ENCODE data around the gene NTM. TPM values are rescaled to one million over a fixed set of nuclear protein-coding genes. Genes with fewer than 3 reads are reported as not detected.

The NTM gene
- total RNA-seq, 1 donor from 2014 or later = not detected

GRCh38 chr11:131924457-131925201 lies 554.2 kb downstream of the NTM start:
- peak; percentile 58 for ATAC-seq
- no peak for DNase-seq (ENCODE audit: low spot score)

GRCh38 chr11:131925829-131926228 lies 555.4 kb downstream of the NTM start:
- ATAC-seq (no peak), DNase-seq (ENCODE audit: low spot score) (no peak)

- ATAC-seq (peak; percentile 46), DNase-seq (ENCODE audit: low spot score) (no peak)
Measured at GRCh38 chr11:131928992-131929391, 558.6 kb downstream of the NTM start.

GRCh38 chr11:131932584-131933325 lies 562.3 kb downstream of the NTM start:
- DNase-seq (ENCODE audit: low spot score) (no peak), ATAC-seq (no peak)

GRCh38 chr11:131934006-131934405 lies 563.6 kb downstream of the NTM start:
- DNase-seq (ENCODE audit: low spot score) (no peak), ATAC-seq (no peak)

GRCh38 chr11:131938351-131938751 lies 567.9 kb downstream of the NTM start:
- peak; percentile 30 for ATAC-seq

GRCh38 chr11:131940126-131940525 lies 569.7 kb downstream of the NTM start:
- no peak for DNase-seq (ENCODE audit: low spot score)
- no peak for ATAC-seq

More at GRCh38 chr11:131938351-131938751, 567.9 kb downstream of the NTM start:
- DNase-seq (ENCODE audit: low spot score) = no peak

GRCh38 chr11:131942878-131943277 lies 572.5 kb downstream of the NTM start:
- ATAC-seq (no peak), DNase-seq (ENCODE audit: low spot score) (no peak)

GRCh38 chr11:131943295-131943694 lies 572.9 kb downstream of the NTM start:
- no peak for ATAC-seq

GRCh38 chr11:131944736-131945135 lies 574.3 kb downstream of the NTM start:
- ATAC-seq = no peak
- no peak for DNase-seq (ENCODE audit: low spot score)

More at GRCh38 chr11:131943295-131943694, 572.9 kb downstream of the NTM start:
- no peak for DNase-seq (ENCODE audit: low spot score)

GRCh38 chr11:131945706-131946105 lies 575.3 kb downstream of the NTM start:
- no peak for ATAC-seq
- no peak for DNase-seq (ENCODE audit: low spot score)

GRCh38 chr11:131947511-131947910 lies 577.1 kb downstream of the NTM start:
- DNase-seq (ENCODE audit: low spot score) = no peak
- ATAC-seq = no peak

- ATAC-seq (no peak), DNase-seq (ENCODE audit: low spot score) (no peak)
Measured at GRCh38 chr11:131951121-131951520, 580.7 kb downstream of the NTM start.

- ATAC-seq (no peak), DNase-seq (ENCODE audit: low spot score) (no peak)
Measured at GRCh38 chr11:131954146-131954545, 583.7 kb downstream of the NTM start.

- DNase-seq (ENCODE audit: low spot score) = no peak
- ATAC-seq = no peak
Measured at GRCh38 chr11:131955904-131956303, 585.5 kb downstream of the NTM start.

- no peak for ATAC-seq
- DNase-seq (ENCODE audit: low spot score) = no peak
Measured at GRCh38 chr11:131957201-131957600, 586.8 kb downstream of the NTM start.

GRCh38 chr11:131957875-131958274 lies 587.5 kb downstream of the NTM start:
- ATAC-seq (no peak), DNase-seq (ENCODE audit: low spot score) (no peak)

- ATAC-seq (no peak), DNase-seq (ENCODE audit: low spot score) (no peak)
Measured at GRCh38 chr11:131962818-131963217, 592.4 kb downstream of the NTM start.

GRCh38 chr11:131964698-131965483 lies 594.5 kb downstream of the NTM start:
- DNase-seq (ENCODE audit: low spot score) (no peak), ATAC-seq (no peak)

GRCh38 chr11:131965504-131965903 lies 595.1 kb downstream of the NTM start:
- DNase-seq (ENCODE audit: low spot score) (no peak), ATAC-seq (no peak)

- ATAC-seq = no peak
Measured at GRCh38 chr11:131966667-131967066, 596.3 kb downstream of the NTM start.

More at GRCh38 chr11:131966667-131967066, 596.3 kb downstream of the NTM start:
- no peak for DNase-seq (ENCODE audit: low spot score)
